ENCODE data around the gene HADHB.

GRCh38 chr2:26284132-26284531 lies 39.4 kb downstream of the HADHB start:
- TF ChIP-seq CTCF (conservative IDR thresholded peaks at IDR 0.05) (no peak), ZFX (IDR thresholded peaks at IDR 0.05) (no peak)
